Hematopoietic multipotent progenitor cell treated with erythropoietin and hydrocortisone succinate and interleukin-3 and kit ligand, for 15 days (in vitro differentiated cells): ENCODE results near the gene BMP2K.
A peak's percentile ranks its signal among the peaks of the same experiment; 100 is the strongest.
"Not testable (repeated sequence)": the region's sequence is repeated elsewhere in the genome, so short reads cannot be mapped to it uniquely, and the experiment has no call there.

Source experiments
- DNase-seq: peaks from one replicate; pipeline ENCODE4 v3.0.0-alpha.2; 2015; ENCODE audit warnings: low spot score

BMP2K gene

DNA sequence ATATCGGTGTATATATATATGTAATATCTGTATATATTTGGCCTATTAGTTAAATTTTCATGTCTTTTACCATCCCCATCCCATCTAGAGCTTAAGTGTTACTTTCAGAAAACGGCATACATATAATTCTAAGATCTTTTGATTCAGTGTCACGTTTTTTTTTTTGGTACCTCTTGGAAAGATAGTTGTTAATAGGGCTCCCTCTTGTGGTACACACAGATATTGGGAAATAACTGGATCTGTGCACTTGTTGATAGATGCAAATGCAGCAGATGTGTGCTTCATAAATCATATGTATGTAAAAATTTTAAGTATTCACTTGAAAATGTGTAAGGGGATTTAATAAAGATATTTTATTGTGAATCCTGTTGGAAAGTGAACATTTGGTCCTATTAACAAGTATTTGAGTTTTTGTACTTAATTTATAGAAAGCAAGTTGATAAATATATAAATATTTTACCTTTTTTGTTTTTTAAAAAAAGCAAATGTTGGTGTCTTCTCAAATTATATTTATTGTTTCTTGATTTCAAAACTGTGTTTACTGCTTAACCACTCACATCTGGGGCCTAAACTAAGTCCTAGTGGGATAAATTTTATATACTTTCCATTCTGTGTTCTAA, 88.4 kb downstream of the BMP2K start:
- peak; percentile 87 for DNase-seq

DNA sequence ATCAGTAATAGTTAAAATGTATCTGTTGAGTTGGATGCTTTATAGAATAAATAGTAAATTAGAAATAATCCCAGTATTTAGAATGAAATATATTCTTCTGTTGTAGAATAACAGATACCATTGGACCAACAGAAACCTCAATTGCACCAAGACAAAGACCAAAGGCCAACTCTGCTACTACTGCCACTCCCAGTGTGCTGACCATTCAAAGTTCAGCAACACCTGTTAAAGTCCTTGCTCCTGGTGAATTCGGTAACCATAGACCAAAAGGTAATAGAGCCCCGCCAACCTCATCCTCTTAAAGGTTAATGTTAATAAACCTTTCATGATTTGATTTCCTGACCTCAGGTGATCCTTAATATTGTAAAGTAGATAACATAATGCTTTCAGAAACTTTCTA, 89.3 kb downstream of the BMP2K start:
- no peak for DNase-seq

DNA sequence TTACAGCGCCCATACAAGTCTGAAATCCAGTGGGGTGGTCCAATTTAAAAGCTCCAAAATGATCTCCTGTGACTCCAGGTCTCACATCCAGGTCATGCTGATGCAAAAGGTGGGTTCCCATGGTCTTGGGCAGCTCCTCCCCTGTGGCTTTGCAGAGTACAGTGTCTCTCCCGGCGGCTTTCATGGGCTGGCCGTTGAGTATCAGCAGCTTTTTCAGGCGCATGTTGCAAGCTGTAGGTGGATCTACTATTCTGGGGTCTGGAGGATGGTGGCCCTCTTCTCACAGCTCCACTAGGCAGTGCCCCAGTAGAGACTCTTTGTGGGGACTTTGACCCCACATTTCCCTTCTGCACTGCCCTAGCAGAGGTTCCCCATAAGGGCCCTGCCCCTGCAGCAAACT, 92.6 kb downstream of the BMP2K start:
- DNase-seq = not testable (repeated sequence)

DNA sequence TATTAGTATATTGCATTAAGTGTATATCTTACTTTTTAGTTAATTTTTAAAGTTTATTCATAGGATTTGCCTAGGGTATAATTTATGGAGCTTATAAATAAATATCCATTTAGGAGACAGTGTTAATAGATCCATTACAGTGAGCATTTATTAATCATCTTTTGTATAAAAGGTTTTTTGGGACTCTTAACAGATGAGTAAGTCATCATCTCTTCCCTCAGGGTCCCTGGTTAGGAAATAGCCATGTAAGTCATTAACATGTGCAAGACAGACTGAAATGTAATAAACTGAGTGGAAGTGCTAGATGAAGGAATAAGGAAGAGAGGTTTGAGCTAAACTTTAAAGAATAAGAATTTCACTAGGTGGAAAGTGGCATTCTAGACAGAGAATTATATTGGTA, 93.9 kb downstream of the BMP2K start:
- no peak for DNase-seq

DNA sequence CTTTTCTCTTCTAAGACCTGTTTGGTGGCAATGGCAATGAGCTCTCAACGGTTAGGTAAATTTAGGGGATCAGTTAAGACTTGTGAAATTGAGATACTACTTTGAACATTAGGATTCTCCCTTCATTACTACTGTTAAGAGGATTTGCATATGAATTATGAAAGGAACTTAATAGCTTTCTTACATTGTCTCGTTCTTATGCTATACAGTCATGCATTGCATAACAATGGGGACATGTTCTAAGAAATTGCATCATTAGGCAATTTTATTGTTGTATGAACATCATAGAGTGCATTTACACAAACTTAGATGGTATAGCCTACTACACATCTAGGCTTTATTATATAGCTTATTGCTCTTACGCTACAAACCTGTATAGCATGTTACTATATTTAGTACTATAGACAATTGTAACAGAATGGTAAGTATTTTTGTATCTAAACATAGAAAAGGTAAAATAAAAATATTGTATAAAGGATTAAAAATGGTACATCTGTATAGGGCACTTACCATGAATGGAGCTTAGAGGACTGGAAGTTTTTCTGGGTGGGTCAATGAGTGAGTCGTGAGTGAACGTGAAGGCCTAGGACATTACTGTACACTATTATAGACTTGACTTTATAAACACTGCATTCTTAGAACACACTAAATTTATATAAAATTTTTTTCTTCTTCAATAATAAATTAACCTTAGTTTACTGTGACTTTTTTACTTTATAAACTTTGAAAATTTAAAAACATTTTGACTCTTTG, 100.6 kb downstream of the BMP2K start:
- DNase-seq = no peak

DNA sequence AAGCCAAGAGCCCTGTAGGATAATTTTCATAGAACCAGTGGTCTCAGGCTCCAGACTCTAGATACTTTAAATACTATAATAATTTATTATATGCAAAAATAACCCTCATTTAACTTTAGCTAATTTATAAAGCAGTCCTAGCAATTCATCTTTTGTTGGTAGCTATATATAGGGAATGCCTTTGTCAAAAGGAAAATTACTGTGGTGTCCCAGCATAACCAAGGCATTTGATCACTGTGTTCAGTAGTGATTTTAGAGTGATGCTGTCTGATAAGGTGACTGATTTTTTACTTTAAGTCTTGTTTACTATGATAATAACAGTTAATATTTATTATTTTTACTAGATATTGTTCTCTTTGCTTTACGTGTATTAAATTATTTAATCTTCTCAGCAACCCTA, 101.9 kb downstream of the BMP2K start:
- no peak for DNase-seq

DNA sequence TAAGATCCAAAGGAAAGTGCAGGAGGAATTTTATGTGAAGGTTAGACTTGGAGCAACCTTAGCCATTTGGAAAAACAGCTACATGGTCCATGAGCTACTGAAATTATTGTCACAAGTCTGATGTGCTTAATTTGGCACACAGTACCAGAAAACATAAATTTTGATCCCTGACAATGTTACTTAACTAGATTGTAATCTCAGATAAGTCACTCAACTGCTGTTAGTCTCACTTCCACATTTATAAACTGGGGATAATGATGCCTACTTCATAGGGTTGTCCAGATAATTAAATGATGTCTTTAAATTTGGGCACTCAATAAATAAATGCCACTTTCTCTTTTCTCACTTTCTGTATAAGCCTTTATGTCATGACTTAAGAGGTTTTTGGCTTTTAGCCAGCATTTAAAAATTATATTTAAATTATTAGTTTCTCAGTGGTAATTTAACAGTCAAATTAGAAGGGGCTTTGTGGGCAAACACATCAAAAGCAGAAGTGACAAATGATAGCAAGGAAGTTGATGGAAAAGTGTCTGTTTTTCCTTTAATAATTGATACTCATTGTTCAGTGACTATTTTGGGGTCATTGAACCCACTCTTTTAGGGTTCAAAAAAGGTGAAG, 104.8 kb downstream of the BMP2K start:
- DNase-seq = peak; percentile 17

DNA sequence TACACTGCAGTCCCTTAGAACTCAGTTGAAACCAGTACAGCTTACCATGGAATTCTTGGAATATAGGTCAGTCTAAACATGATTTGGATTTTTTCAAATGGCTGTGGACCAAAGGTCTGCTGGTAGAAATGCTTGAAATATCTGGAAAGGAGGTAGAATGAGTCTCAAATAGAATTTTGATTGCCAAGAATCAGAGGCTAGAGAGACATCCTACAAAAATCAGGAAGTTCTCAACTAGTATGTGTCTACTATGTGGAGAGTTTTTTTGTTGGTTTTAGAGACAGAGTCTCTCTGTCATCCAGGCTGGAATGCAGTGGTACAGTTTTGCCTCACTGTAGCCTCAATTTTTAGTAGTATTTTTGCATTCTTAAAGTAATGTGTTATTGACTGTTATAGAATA, 109.4 kb downstream of the BMP2K start:
- DNase-seq = no peak

DNA sequence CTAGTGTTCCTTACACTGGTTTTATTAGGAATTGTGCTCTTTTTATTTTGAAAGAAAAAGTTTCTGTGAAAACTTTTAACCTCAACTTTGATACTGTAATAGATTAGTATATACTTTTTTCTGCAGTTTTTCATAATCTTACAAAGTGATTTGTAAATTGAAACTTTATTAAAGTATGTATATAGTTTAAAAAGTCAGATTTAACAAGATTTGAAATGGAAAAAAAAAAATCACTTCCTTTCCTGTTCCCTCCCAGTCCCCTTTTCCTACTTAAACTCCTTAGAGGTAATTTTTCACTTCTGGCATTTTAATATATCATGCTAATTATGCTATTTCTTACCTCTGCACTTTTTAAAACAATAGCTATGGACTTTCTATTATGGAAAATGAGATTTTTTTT, 113.8 kb downstream of the BMP2K start:
- no peak for DNase-seq

DNA sequence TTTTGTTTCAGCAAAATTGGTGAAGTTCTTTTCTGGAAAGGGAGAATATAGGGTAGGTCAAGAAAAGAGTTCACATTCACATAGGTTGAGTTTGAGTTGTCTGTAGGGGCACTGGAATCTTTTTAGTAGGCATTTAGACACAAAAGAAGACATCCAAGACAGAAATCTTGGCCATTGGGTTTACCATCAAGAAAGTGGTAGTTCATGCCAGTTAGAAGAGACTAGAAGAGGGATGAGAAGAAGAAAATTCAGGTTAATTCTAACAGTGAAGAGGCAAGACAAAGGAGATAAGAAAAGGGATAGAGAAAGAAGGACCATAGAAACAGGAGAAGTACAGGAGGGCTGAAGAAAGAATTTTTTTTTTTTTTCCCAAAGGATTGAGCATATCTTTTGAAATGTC, 123.2 kb downstream of the BMP2K start:
- no peak for DNase-seq

DNA sequence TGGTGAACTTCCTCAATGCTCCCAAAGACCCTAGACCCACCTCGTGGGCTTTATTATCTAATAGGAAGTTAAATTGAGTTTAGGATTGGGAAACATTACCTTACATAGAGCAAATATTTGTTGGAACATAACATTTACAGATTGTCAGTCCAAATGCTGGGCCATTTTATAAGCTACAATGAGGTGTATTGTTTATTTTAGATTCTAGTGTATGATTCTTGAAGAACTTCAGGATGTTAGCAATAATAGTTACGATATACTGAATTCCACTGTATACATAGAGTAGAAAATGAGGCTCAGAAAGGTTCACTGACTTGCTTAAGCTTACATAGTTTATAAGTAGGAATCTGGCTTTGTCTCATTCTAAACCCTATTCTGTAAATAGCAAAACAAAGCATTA, 125.7 kb downstream of the BMP2K start:
- DNase-seq = no peak

DNA sequence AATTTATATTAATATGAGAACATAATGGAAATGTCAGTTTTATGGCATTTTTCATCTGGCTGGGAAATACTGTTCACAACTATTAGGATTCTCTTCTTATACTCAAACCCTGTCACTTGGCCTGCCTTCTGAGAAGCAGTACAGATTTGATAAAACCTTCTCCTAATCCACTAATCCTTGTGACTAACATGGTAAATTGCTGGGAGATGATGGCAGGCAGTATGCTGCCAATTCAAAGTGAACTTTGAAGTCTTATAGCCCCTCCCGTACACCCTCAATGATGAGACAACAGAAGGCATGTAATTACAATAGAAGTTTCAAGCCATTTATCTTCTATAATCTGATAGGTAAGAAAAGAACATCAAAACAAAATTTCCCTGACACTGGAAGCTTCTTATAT, 126.1 kb downstream of the BMP2K start:
- DNase-seq = no peak

DNA sequence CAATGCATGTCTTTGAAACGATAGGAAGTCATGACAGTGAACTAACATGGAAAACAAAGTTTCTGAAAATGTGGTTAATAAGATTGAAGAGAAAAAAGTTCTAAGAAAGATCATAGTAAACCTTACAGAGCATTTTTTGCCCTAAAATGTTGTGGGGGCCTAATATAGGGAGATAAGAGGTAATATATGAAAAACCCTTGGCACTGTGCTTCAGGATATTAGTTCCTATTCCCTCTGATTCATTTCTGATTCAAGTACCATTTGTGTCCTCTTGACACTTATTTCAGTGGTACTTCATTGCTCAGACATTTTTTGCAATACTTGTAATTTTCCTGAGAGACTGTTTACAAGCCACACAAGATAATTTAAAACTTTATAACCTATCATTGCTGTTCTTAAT, 128.0 kb downstream of the BMP2K start:
- no peak for DNase-seq

DNA sequence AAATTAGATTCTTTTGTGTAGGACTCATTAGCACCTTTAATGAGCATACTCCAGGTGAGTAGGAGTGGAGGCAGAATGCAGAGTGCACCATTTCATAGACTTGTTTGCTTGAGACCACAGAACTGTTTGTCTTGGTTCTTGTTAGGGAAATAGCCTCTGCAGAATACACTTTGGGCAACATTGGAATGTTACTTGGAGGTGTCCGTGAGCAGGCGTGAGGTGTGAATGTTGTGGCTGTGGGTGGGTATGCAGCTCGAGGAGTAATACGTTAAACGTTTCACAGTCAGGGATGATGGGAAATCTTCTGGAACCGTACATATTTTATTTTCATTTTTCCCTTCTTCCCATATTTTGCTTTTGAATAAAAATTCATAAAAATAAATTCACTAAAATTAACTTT, 131.5 kb downstream of the BMP2K start:
- DNase-seq = no peak

DNA sequence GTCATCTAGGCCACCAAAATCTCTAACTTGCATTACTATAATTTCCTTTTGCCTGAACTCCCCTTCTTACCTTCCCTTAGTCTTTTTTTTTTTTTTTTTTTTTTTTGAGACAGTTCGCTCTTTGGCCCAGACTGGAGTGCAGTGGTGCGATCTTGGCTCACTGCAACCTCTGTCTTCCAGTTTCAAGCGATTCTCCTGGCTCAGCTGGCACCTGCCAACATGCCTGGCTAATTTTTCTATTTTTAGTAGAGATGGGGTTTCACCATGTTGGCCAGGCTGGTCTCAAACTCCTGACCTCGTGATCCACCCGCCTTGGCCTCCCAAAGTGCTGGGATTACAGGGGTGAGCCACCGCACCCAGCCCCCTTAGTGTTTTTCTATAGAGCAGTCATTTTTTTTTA, 132.8 kb downstream of the BMP2K start:
- DNase-seq = not testable (repeated sequence)

DNA sequence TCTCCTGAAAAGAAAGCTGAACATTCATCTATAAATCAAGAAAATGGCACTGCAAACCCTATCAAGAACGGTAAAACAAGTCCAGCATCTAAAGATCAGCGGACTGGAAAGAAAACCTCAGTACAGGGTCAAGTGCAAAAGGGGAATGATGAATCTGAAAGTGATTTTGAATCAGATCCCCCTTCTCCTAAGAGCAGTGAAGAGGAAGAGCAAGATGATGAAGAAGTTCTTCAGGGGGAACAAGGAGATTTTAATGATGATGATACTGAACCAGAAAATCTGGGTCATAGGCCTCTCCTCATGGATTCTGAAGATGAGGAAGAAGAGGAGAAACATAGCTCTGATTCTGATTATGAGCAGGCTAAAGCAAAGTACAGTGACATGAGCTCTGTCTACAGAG, 134.5 kb downstream of the BMP2K start:
- DNase-seq = no peak

DNA sequence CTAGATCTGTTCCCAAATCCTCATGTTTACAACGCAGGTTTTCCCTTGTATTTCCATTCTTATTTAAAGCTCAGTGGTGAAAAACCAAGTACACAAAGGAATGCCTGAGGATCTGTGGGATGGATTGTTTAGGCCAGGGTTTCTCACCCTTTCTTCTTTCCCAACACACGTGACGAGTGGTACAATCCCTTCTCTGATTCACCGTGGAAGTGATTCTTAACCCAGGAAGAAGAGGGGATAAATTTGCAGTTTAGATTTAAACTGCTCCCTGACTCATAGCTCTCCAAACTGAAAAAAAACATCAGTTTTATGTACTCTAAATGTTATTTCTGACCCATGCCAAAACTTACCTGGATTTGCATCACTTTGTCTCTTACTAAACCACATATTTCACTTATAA, 146.1 kb downstream of the BMP2K start:
- no peak for DNase-seq

DNA sequence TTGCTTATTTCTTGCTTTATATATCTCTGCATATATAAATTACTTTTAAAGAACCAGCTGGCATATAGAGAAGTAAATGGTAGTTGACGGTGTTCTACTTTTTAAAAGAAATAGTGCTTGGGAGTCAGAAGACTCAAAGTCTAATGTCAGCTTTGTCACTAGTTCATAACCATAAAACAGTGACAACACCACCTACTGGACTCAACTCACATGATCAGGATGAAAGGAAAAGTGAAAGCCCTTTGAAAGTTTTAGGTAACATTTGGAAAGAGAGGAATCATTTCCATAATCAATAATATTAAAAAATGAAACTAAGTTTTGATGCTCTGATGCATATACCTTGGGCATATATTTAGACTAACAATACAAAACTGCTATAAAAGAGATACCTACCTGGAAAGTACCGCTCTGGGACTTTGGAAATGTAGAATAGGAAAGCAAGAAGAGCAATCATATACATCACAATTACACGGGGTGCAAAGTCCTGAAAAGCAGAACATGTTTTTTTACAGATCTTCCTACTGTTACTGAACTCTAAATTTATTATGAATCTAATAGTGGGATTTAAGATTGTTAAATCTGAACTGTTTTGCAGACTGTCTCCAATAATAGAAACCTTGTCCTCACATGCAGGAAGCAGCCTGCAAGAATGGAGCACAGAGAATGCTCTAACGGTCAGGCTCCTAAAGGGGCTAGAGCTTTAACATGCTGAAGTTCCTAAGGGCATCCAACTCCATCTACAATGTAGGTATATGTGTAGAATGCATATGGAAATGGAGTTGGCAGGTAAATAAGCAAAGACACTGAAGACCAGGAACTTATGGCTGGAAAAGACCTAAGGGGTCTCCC, 147.5 kb downstream of the BMP2K start:
- peak; percentile 26 for DNase-seq

DNA sequence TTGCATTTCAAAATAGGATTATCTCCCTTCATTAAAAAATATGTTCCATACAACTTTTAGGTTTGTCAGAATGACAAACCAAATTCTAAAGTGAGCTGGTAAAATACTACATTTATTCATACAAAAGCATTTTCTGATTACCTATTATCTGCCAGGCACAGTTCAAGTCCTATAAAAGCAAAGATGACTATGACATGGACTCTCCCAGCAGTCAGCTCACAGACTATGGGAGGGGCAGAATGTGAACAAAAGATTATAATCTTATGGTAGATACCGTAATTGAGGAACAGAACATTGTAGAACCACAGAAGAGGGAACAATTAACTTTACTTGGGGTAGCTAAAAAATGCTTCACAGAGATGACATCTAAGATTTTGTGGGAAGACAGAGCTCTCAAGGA, 150.7 kb downstream of the BMP2K start:
- DNase-seq = no peak

DNA sequence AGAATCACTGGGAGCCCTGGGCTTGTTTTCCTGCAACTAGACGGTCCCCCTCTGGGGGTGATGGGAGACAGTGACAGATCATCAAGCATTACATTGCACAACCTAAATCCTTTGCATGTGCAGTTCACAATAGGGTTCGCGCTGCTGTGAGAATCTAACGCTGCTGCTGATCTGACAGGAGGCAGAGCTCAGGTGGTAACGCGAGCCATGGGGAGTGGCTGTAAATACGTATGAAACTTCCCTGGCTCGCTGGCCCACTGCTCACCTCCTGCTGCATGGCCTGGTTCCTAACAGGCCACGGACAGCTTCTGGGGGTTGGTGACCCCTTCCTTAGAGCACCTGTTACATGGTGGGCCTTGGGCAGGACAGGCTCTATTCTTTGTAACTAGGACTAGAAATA, 152.7 kb downstream of the BMP2K start:
- no peak for DNase-seq

DNA sequence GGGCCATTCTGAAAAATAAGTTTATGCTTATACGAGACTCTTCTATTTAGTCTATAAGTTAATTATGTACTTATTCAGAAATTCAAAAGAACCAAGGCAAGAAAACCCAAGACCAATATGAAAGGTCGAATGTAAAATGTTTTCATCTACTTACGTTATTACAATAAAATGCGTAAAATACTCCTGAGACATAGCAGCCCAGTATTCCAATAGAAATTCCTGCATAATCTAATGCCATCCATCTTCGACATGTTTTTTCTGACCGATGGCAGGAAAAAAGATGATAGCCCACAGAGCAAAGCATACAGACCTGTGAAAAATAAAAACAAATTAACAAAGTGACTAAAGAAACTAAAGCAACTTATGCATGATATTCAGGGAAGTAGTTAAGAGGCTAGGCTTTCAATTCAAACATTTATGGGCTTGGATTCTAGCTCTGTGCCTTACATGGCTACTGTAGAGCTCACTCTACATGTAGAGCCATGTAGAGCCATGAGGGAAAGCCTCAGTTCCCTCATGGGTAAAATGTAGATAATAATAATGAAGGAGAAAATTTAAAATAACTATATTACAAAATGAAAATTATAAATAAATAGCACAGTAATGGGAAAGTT, 154.0 kb downstream of the BMP2K start:
- DNase-seq = no peak

DNA sequence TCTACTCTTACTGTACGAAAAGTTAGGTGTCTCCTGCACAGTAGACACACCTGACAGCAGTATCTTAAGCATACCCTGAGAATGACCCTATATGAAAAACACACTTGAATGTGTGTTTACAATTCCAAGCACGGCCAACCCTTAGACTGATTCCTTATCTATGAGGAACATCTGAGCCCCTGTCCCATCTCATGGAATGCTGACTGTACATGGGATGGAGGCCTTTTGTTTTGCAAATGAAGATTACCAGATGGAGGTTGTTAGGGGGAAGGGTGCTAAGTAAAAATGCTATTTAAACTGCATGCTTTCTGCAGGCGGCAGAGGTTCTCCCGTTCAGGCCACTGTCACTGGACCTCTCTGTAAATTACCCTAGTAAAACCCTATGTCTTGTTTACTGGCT, 160.8 kb downstream of the BMP2K start:
- DNase-seq = no peak
